CMK (cell line): Measurements from ENCODE around the gene DOCK9.

ENCODE experiments used
- DNase-seq: peaks from one replicate; pipeline ENCODE4 v3.0.0-alpha.2; 2010; ENCODE audit warnings: low read depth

DOCK9 gene

DNA sequence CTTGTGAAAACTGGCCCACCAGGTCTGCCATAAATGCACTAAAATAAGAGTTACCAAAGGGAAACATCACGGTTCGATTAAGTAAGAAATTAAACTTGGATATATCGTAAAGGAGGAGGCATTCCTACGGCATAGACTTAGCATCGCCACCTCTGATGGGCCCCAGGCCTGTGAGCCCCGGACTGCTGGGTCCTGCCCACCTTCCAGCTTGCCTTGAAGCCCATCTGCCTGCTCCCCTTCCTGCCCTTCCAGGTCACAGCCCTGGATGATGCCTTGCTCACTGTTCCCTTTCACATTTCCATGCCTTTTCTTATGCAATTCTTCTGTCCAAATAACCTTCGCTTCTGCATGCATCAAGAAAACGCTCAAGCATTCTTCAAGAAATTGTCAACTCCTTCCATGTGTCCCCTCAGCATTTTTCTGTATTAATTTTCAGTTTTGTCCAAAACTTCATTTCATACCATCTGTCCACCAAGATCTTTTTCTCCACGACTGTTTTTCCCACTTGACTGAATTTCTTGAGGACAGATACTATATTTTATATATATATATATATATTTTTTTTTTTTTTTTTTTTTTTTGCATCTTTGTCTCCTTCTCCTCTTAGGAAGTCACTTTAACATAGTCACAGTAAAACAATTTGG is 91.2 kb downstream of the DOCK9 start:
- no peak for DNase-seq

DNA sequence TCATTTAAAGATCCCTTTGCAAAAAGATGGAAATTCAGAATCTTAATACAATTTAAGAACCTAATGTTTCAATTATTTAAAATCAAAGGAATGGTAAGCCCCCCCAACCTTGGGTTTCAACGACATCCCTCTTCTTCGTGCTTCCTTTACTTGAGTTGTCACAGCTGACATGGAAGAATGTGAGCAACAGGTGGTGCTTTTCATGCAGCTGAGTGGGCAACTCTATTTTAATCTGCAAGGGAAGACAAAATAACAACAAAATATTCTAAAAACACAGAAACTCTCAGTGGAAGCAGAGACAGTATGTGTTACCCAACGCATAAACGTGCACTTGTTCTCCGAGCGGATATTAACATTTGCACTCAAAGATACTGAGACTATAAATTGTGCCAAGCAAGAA is 92.3 kb downstream of the DOCK9 start:
- no peak for DNase-seq

DNA sequence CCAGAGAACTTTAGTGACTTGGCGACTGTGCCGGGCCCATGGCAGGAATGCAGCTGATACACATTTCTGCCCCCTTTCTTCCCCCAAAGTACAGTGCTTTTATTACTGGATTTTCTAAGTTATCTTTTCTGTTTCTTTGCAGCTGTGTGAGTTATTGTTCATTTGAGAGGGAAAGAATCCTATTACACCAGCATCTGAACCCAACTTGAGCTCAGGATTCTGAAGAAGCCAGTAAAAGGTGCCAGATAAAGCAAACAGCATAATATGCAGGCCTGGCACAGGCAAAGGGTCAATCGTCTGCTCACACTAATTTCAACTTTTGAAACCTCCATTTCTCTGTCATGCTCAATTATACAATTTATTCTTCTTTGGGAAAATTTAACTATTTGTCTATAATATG is 93.9 kb downstream of the DOCK9 start:
- DNase-seq = no peak

DNA sequence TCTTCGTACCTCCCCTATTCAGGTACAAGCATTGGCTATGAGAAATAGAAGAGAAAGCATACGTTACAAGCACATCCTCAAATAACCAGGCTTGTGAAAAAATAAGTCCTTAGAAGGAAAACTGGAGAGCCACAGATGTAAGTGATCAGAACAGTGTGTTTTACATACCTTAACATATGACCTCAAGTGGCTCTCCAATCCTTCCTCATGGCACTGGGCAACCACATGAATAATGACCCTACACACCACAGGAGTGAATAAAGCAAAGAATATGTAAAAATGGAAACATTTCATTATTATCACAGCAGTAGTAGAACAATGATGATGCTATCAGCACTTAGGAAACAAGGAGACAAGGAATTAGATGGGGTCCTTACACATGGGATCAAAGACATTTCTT is 96.5 kb downstream of the DOCK9 start:
- no peak for DNase-seq

DNA sequence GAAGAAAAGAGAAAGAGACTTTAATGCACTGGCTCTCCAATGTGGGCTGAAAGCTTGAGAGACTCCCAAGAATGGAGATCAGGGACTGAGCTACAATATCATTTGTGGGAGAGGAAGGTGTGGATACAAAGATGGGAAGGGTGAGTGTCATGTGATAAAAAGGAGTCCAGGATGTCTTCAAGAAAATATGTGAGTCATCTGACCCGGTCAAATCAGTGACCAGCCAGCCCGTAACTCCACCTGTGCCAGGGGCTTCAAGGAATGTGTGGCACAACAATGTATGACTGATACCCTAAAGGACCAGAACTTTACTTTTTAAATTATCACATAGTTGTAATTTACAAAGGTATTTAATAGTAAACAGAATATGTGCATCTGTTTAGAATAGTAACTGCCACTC is 97.2 kb downstream of the DOCK9 start:
- DNase-seq = no peak

DNA sequence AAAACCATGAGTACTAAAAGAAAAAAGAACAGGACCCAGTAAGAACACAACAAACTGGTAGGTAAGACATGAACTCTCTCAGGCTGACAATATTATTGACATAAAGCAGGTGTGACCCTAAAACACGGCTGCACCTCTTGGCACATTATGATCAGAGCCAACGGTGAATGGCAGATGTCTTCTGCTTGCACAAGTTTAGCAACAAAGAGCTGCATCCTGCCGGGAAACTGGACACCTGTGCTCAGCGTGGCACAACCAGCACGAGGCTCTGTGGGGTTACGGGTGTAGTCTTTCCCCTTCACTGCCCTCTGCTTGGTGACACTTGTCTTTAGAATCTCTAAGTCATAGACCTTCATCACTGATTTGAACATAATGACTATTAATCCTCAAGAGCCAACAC is 97.9 kb downstream of the DOCK9 start:
- no peak for DNase-seq

DNA sequence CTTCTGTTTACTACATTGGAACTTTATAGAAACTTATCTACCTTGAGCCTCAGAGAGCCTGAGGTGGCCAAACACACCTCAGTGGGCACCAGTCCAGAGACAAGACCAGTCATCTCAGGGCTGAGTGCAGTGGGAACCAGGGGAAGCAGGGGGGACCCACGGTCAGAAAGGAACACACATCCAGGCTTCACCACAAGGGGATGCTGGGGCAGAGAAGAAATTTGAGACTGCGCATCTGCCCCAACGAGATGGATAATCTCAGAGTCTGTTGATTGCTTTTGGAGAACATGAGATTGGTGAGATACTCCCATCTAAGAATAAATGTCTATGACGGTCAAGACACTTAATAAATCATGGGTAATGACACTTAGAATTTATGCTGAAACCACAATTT is 98.7 kb downstream of the DOCK9 start:
- no peak for DNase-seq

DNA sequence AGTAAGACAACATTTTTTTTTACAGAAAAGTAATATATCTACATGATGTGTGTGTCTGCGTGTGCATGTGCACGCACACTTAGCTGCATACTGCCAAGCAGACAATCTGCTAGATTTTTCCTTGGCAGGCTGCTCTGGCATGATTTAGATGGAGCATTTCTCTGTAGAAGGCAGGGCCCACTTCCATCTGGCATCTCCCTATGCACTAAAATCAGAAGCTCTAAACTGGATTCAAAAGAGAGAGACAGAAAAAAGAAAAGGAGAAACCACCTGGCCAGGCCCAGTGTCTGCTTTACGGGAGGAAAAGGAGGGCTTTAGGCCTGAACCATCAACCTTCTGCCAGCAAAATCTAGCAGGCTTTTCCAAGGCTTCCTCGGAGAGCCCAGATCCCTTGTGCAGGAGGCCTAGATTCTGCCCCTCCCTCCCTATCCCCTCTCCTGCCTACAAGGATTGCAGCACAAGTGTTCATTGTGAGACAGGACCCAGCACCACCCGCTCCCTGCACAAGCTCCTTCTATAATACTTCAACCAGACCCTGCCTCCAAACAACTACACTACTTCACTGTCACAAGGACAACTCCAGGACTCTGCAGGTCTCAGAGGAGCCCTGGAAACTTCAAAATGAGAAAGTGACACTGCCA is 99.3 kb downstream of the DOCK9 start:
- no peak for DNase-seq

DNA sequence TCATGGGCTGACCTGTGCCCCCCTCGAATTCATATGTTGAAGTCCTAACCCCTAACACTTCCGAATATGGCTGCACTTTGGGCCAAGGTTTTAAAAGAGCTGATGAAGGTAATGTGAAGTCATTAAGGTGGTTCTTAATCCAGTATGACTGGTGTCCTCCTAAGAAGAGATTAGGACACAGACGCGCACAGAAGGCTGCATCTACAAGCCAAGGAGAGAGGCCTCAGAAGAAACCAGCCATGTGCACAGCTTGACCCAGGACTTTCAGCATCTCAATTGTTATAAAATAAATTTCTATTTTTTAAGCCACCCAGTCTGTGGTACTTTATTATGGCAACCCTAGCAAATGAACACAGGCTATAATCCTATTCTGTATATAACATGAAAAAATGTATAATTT is 99.9 kb downstream of the DOCK9 start:
- no peak for DNase-seq

DNA sequence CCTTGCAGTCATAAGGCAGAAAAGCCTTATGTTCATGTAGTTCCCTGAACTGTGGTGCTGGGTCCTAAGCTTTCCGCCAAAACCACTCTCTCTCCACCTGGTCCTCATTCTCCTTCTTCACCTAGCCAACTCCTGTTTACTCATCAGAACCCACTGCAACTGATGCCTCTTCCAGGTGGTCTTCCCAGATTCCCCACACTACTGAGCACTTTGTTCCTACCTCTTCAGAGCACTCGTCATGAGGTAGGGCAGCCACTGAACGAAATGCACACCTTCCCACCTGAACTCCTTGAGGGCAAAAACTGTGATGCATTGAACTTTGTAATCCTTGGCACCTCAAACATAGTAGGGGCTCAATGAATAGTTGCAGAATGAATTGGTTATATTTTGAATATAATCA is 100.4 kb downstream of the DOCK9 start:
- no peak for DNase-seq

DNA sequence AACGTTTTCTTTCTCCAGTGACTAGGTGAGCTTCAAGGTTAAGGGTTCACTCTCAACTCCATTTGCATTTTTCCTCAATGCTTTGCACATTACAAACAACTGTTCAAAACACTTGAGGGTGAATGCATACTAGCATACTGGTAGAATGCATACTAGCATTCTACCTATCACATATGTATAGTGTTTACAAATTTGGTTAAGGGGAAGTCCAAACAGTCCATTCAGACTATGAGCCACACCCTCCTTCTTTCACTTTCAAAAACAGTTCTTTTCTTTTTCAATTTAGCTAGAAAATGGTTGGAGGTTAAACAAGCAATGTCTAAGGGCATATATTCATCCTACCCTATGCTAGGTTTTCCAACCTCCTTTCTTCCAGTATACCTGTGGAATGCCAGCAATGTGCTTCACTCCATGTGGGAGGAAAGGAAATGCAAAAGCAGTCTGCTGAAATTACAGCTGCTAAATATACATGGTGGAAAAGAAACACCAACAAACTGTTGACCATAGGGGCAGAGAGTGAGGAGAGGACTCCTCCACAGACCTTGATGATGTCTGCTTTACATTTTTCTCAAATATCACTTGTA is 102.6 kb downstream of the DOCK9 start:
- DNase-seq = no peak

DNA sequence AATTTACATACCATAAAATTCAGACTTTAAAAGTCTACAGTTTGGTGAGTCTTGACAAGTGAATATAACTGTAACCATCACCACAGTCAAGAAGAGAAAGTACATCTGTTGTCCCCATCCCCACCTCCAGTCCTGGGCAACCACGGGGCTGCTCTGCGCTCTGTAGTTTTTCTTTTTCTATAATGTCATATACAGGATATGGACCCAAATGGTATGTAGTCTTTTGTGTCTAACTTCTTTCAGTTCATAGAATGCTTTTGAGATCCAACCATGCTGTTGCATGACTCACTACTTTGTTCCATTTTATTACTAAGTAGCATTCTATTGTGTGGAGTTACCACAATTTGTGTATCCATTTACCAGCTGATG is 103.9 kb downstream of the DOCK9 start:
- DNase-seq = no peak

DNA sequence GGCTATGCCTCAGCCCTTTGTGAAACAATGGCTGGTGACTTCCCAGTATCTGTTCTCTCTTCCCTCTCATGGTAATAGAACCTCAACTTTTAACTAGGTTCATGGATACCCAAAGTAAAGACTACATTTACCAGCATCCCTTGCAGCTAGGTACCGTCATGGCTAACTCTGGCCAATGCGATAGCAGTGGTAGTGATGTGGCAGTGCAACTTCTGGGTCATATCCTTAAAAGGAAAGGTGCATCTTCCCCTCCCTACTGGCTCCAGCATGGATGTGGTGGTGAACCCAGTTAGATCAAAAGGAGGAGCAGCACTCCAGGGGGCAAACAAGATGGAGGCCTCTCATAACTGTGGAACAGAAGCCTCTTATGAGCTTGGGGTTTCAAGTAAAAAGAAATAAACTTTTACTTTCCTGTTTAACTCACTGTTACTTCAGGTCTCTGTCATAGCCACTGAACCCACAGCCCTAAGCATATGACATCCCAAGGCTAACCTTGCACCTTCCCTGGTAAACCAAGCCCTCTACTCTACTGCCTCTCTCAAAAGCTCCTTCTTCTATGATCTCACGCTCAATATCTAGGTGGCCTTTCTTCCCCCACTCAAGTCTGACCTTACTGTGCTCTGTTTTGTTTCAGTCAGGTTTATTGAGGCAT is 104.4 kb downstream of the DOCK9 start:
- DNase-seq = no peak

DNA sequence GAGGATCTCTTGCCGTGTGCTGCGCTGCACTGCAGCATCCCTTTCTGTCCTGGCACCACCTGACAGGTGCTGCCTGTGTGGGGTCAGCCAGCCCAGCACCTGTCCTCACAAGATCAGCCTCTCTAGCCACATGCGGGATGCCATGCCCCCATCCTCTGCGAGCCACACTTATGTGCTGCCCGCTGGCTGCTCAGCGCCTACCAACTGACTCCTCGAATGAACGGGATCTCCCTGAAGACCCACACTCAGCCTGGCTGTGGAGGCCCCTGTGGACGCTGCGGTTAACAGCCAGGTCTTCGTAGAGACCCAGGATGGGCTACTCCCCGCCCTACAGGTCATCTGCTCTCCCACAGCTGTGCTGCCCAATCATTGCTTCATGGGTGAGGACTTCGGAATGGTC is 106.1 kb downstream of the DOCK9 start:
- DNase-seq = no peak

DNA sequence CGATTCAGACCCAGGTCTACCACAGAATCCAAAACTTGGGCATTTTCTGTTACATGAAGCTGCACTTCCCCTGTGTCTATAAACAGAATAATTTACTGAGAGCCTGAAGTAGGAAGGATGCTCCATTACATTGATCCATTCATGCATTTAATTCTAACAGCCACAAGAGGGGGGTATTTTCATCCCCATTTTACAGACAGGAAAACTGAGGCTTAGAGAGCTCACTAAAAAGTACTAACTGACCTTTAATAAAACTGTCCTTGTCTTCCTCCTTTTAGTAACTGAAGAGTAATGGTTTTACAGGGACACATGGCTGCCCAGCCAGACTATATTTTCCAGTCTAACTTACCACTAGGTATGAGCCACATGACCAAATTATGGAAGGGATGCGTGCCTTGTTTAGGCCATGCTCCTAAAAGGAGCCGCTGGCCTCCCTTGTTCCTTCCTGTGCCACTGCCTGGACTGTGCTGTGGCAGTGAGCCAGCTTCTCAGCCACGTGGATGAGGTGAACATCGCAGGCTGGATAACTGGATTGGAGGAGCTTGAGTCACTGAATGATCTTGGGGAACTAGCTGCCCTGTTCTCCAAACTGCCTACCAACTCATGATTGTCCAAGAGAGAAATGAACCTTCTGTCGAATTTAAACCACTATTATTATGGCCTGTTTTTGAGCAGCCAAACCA is 108.3 kb downstream of the DOCK9 start:
- no peak for DNase-seq

DNA sequence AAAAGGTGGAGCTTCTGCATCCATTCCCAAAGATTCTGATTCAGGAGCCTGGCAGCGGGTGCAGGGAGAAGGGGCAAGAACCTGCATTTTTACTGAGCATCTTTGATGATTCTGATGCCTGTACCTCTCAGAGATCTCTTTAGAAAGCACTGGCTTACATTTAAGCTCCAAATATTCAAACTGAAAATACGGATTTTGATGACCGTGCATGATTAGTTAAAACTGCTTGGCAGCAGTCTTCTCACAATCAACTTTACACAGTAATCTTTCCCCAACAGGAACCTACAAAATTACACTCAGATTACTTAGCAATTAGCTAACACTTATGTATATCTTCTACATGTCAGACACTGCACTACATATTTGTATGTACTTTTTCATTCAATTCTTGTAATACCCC is 108.9 kb downstream of the DOCK9 start:
- no peak for DNase-seq

DNA sequence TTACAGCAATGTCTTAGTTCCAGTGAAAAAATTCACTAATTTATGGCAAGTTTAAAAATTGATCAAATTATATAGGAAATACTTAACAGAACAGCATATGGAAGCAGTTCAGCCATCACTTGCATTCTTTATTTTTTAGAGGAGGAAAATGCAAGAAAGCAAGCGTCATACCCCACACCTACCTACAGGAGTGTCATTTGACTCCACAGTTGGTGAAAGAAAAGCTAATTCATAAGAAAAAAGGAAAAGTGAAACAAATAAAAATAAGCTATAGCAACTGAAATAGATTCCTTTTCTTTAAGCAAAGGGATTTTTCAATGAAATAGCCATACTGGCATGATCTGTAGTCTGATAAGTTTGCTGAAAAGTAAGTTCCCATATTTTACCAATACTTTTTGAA is 111.0 kb downstream of the DOCK9 start:
- no peak for DNase-seq

DNA sequence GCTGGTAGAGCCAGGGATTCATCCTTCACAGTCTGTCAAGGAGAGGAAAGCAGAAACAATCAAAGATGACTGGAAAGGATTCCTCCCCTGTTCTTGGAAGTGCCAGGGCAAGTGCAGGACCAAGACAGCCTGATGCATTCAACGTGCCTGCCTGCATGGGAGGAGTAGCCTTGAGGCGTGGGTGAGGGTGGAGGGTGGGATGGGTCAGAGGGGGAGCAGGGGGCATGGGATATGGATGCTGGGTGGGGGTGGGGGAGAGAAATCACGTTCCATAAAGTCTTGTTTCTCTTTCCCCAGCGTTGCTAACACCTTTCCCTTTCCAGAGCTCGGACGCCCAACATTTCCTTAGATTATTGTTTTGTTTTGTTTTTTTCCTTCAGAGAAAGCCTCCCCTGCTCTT is 117.4 kb downstream of the DOCK9 start:
- no peak for DNase-seq

DNA sequence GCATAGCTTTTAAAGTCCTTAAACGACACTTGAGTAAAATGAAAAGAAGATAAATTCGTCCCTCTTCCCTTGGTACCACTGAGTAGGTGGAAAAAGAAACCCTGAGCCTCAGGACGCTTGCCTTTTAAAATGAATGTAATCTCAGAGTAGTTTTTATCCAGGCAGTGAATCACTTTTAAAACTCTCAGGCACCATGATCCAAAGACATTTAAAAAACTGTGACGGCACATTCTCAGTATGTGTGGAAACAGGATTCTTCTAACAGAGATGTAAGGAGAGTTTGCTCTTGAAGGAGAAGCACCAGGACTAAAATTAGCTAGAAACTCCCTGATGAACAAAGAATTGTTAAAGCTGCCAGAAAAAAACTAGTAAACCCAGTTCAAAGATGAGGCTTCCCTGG is 119.7 kb downstream of the DOCK9 start:
- no peak for DNase-seq

DNA sequence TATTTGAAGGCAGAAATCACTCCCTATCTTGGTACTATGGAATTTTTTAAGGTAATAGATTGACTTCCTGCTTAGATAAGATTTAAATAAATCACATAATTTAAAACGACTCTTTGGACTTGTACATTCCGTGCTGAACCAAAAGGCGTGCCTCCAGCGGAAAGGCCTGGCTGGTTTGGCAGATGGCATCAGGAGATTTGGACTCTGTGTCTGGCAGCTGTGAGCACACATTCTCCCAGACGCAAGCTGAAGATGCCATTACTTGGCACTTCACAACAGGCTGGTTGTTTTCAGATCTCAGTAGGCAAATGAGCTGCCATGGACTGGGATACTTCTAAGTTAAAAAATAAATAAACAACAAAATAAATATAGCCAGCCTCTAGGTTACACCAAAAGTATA is 120.9 kb downstream of the DOCK9 start:
- no peak for DNase-seq

DNA sequence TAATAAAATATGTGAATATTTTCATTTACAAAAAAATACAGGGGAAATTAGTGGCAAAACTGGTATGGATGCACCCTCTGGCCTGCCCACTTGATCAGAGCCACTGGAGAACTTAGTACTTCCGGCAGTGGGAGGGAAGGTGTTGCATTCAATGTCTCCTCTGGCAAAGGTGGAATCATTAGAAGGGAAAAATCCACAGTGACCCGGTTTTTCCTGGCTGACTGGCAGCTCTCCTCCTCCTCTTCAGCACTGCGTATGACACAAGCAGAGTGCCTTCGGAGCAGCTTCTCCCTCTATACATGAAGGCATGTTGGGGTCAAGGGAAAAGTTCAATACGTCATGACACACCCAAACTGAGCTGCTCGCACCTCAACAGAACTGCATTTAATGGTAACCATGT is 123.4 kb downstream of the DOCK9 start:
- no peak for DNase-seq

DNA sequence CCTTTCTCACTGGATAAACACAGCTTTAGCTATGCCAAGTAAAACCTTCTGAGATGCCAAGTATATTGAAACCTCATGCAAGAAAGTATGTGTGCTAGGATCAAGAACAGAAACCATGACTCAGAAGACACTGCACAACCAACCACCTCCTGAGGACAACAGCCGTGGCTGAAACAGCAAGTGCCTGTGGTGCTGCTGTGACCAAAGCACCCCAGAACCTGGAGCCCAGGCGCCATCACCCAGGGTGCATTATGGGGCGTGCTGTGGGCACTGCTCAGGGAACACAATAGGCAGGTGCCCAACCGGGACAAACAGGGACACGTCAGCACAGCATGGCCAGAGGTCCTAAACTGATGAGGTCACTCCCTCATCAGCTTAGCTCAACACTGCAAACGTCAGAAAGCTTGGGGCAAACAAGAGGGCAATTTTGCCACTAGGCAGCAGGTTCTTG is 124.1 kb downstream of the DOCK9 start:
- no peak for DNase-seq

DNA sequence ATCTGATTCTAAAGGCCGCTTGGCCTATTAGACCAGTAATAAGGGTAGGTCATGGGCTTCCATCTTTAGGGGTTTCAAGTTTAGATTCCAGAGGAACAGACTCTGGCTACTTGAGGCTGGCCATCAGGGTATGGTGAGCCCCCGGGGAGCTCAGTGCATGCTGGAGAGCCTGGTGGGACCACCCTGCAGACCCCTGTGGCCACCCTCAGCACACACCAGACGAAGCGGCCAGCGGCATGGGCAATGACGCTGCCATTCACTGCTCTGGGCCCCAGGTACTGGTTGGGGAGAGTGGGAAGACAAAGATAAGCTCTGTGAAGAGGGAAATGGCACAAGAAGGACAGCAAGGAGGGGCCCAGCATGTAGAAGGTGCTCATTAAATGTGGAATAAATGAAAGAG is 126.6 kb downstream of the DOCK9 start:
- DNase-seq = no peak
